NCI-H748 (cell line): ENCODE data around the gene SP140.
"Not testable (repeated sequence)": the region's sequence is repeated elsewhere in the genome, so short reads cannot be mapped to it uniquely, and the experiment has no call there.

Experiments
- DNase-seq: peaks from one replicate; lab custom pipeline; 2025; ENCODE audit not compliant: unreplicated experiment; lab: John Stamatoyannopoulos, UW

Gene SP140

GRCh38 chr2:230224458-230224857 is 1.1 kb upstream of the SP140 start:
- DNase-seq: no peak

- DNase-seq: no peak
Measured at GRCh38 chr2:230226051-230226551, 565 bp downstream of the SP140 start.

- DNase-seq: no peak
Measured at GRCh38 chr2:230227216-230227615, 1.7 kb downstream of the SP140 start.

- DNase-seq: no peak
Measured at GRCh38 chr2:230230087-230230486, 4.6 kb downstream of the SP140 start.

- DNase-seq: no peak
Measured at GRCh38 chr2:230230496-230231200, 5.1 kb downstream of the SP140 start.

GRCh38 chr2:230231251-230231650 is 5.7 kb downstream of the SP140 start:
- no peak for DNase-seq

- no peak for DNase-seq
Measured at GRCh38 chr2:230234122-230234722, 8.7 kb downstream of the SP140 start.

- DNase-seq: no peak
Measured at GRCh38 chr2:230234845-230235244, 9.3 kb downstream of the SP140 start.

- DNase-seq: no peak
Measured at GRCh38 chr2:230244211-230244610, 18.7 kb downstream of the SP140 start.

GRCh38 chr2:230246206-230246605 is 20.7 kb downstream of the SP140 start:
- DNase-seq: no peak

- no peak for DNase-seq
Measured at GRCh38 chr2:230250231-230250630, 24.7 kb downstream of the SP140 start.

- DNase-seq: no peak
Measured at GRCh38 chr2:230254152-230254881, 28.8 kb downstream of the SP140 start.

GRCh38 chr2:230256733-230257332 is 31.3 kb downstream of the SP140 start:
- DNase-seq: no peak

GRCh38 chr2:230258483-230258882 is 32.9 kb downstream of the SP140 start:
- DNase-seq: no peak

- DNase-seq: no peak
Measured at GRCh38 chr2:230262246-230262645, 36.7 kb downstream of the SP140 start.

GRCh38 chr2:230264945-230265344 is 39.4 kb downstream of the SP140 start:
- DNase-seq: not testable (repeated sequence)

- DNase-seq: no peak
Measured at GRCh38 chr2:230266638-230267037, 41.1 kb downstream of the SP140 start.

GRCh38 chr2:230267059-230267458 is 41.5 kb downstream of the SP140 start:
- DNase-seq: no peak

- no peak for DNase-seq
Measured at GRCh38 chr2:230267556-230267955, 42.0 kb downstream of the SP140 start.

- no peak for DNase-seq
Measured at GRCh38 chr2:230268606-230269243, 43.2 kb downstream of the SP140 start.

GRCh38 chr2:230269715-230270114 is 44.2 kb downstream of the SP140 start:
- no peak for DNase-seq
